ENCODE measurements around the gene OPHN1. TPM values are rescaled to one million over a fixed set of nuclear protein-coding genes. Genes with fewer than 3 reads are reported as not detected.

OPHN1 gene
- total RNA-seq, 1 experiment from 2014 or later = 4.6 TPM

DNA sequence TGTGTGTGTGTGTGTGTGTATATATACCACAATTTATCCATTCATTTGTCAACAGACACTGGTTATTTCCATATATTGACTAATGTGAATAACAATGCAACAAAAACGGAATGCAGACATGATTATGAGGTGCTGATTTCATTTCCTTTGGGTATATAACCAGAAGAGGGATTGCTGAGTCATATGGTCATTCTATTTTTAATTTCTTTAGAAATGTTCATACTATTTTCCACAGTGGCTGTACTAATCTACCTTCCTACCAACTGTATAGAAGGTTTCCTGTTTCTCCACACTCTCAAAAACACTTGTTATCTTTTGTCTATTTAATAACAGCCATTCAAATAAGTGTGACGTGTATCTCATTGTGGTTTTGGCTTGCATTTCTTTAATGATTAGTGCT, 269.9 kb downstream of the OPHN1 start:
- POLR2A ChIA-PET = no interaction called here
- TF ChIP-seq, protein P1, sequence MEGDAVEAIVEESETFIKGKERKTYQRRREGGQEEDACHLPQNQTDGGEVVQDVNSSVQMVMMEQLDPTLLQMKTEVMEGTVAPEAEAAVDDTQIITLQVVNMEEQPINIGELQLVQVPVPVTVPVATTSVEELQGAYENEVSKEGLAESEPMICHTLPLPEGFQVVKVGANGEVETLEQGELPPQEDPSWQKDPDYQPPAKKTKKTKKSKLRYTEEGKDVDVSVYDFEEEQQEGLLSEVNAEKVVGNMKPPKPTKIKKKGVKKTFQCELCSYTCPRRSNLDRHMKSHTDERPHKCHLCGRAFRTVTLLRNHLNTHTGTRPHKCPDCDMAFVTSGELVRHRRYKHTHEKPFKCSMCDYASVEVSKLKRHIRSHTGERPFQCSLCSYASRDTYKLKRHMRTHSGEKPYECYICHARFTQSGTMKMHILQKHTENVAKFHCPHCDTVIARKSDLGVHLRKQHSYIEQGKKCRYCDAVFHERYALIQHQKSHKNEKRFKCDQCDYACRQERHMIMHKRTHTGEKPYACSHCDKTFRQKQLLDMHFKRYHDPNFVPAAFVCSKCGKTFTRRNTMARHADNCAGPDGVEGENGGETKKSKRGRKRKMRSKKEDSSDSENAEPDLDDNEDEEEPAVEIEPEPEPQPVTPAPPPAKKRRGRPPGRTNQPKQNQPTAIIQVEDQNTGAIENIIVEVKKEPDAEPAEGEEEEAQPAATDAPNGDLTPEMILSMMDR (IDR thresholded peaks at IDR 0.05; ENCODE audit: insufficient read depth in 1 of 2, low read depth in 1 of 2, low read length in 1 of 2, severe bottlenecking in 1 of 2, unreplicated experiment in 1 of 2) = no peak

GRCh38 chrX:68147848-68148247, 285.4 kb downstream of the OPHN1 start:
- no TSS peak for BruUV-seq (replicated peaks)
- Mint-ChIP-seq H3K4me3 (ENCODE audit: unreplicated experiment) (no peak overlapping the region), H3K27ac (ENCODE audit: unreplicated experiment) (no peak overlapping the region), H3K27me3 (ENCODE audit: insufficient read depth, unreplicated experiment) (no peaks in the 10 kb centered on the region), H3K9me3 (ENCODE audit: unreplicated experiment) (no peaks in the 10 kb centered on the region), H3K36me3 (ENCODE audit: insufficient read depth, unreplicated experiment) (no peaks in the 10 kb centered on the region), H3K4me1 (ENCODE audit: low read depth, unreplicated experiment) (no peaks in the 10 kb centered on the region)
- Histone ChIP-seq H3K36me3 (ENCODE audit: control insufficient read depth, insufficient read depth, low read length) (no peaks in the 10 kb centered on the region), H3K4me3 (ENCODE audit: low read depth, low read length) (no peak overlapping the region), H3K4me1 (no peaks in the 10 kb centered on the region), H3K9me3 (no peaks in the 10 kb centered on the region), H3K27me3 (replicated peaks; ENCODE audit: control insufficient read depth, insufficient read depth, low read length) (no peaks in the 10 kb centered on the region)
- TF ChIP-seq, protein P1 (IDR thresholded peaks at IDR 0.05; ENCODE audit: insufficient read depth in 1 of 2, low read depth in 1 of 2, low read length in 1 of 2, severe bottlenecking in 1 of 2, unreplicated experiment in 1 of 2) = no peak
- POLR2A ChIA-PET = no interaction called here
- no peak for DNase-seq
- CTCF ChIA-PET = no interaction called here
- intact Hi-C loops (cut with micrococcal nuclease; ENCODE audit: unreplicated experiment) = loop anchor here (2.0 kb wide), 2 partner anchors 593 to 1387 kb away; no protein-coding TSS in a partner anchor

More for the DNA sequence above, 269.9 kb downstream of the OPHN1 start:
- intact Hi-C loops (cut with micrococcal nuclease; ENCODE audit: unreplicated experiment) = no loop called here
- Mint-ChIP-seq H3K36me3 (ENCODE audit: insufficient read depth, unreplicated experiment) (no peaks in the 10 kb centered on the region), H3K9me3 (ENCODE audit: unreplicated experiment) (no peaks in the 10 kb centered on the region), H3K4me1 (ENCODE audit: low read depth, unreplicated experiment) (no peaks in the 10 kb centered on the region), H3K27me3 (ENCODE audit: insufficient read depth, unreplicated experiment) (no peaks in the 10 kb centered on the region), H3K27ac (ENCODE audit: unreplicated experiment) (no peak overlapping the region), H3K4me3 (ENCODE audit: unreplicated experiment) (no peak overlapping the region)
- BruUV-seq (replicated peaks) = no TSS peak
- Histone ChIP-seq H3K4me1 (no peaks in the 10 kb centered on the region), H3K4me3 (ENCODE audit: low read depth, low read length) (no peak overlapping the region), H3K36me3 (ENCODE audit: control insufficient read depth, insufficient read depth, low read length) (no peaks in the 10 kb centered on the region), H3K9me3 (no peaks in the 10 kb centered on the region), H3K27me3 (replicated peaks; ENCODE audit: control insufficient read depth, insufficient read depth, low read length) (no peaks in the 10 kb centered on the region)
- CTCF ChIA-PET = no interaction called here
- no peak for DNase-seq

DNA sequence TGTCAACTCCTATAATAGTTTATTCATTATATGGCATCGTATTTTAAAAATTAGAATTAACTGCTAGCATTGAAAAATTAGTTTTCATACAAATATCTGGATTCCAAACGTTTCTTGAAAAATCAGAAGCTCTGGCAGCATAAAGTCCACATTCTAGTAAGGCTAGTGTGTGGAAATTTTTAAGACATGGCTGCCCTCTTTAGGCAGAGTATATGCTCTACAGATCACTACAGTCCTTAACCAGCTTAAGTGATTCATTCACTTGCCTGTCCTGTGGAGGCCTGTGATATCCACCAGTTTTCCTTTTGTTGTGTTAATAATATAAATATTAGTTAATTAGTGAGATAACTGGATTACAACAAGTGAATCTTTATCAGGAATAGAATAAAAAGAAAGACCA, 287.2 kb downstream of the OPHN1 start:
- no peaks in the 10 kb centered on the region for H3K4me1 ChIP-seq
- H3K27ac Mint-ChIP-seq (ENCODE audit: unreplicated experiment) = no peak overlapping the region
- BruUV-seq (replicated peaks) = no TSS peak
- TF ChIP-seq, protein P1 (IDR thresholded peaks at IDR 0.05; ENCODE audit: insufficient read depth in 1 of 2, low read depth in 1 of 2, low read length in 1 of 2, severe bottlenecking in 1 of 2, unreplicated experiment in 1 of 2) = peak in 1 of 2 experiments; percentile 35
- CTCF ChIA-PET = interaction anchor here (0.5 to 1.2 kb wide), 3 partner anchors 40 to 1417 kb away, joined by 3 to 9 read pairs (median 3); no protein-coding TSS in a partner anchor
- H3K36me3 Mint-ChIP-seq (ENCODE audit: insufficient read depth, unreplicated experiment) = no peaks in the 10 kb centered on the region
- H3K27me3 Mint-ChIP-seq (ENCODE audit: insufficient read depth, unreplicated experiment) = no peaks in the 10 kb centered on the region
- H3K9me3 ChIP-seq = no peaks in the 10 kb centered on the region
- intact Hi-C loops (cut with micrococcal nuclease; ENCODE audit: unreplicated experiment) = loop anchor here (1.0 to 2.0 kb wide), 3 partner anchors 128 to 1385 kb away; no protein-coding TSS in a partner anchor
- H3K4me3 ChIP-seq (ENCODE audit: low read depth, low read length) = no peak overlapping the region
- peak in 1 of 2 experiments; percentile 9 for DNase-seq
- POLR2A ChIA-PET = no interaction called here
- no peaks in the 10 kb centered on the region for H3K9me3 Mint-ChIP-seq (ENCODE audit: unreplicated experiment)
- no peak overlapping the region for H3K4me3 Mint-ChIP-seq (ENCODE audit: unreplicated experiment)
- no peaks in the 10 kb centered on the region for H3K4me1 Mint-ChIP-seq (ENCODE audit: low read depth, unreplicated experiment)
- no peaks in the 10 kb centered on the region for H3K27me3 ChIP-seq (replicated peaks; ENCODE audit: control insufficient read depth, insufficient read depth, low read length)
- no peaks in the 10 kb centered on the region for H3K36me3 ChIP-seq (ENCODE audit: control insufficient read depth, insufficient read depth, low read length)
